NCI-H2196 (cell line): ENCODE results near the gene HOXA13.

Source experiments
- DNase-seq: peaks from one replicate; lab custom pipeline; 2025; ENCODE audit not compliant: unreplicated experiment; lab: John Stamatoyannopoulos, UW

HOXA13 gene

DNA sequence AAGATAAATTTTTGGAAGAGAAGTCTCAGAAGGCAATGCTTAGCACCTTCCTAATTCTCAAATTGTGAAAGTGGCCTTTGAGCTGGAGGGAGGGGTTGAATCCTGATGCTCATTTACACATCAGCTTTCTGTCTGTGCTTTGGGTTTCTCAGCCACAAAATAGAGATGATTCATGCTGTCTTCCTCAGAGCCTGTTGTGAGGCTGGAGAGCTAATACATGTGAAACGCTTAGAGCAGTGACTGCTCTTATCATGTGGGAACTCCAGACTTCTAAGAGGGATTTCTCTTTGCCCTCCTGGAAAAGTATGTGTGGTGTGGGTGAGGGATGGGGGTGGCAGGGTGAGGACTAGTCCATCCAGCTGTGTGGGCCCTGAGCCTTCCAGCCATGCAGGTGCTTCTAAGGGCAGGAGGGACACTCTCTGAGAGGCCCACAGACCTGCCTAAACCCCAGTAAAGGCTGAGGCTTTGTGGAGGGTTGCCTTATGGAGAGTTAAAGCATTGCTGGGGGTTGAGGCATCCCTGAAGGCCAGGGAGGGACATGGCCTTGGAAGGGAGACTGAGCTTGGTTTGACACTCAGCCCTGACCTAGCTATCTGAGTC is 37.9 kb upstream of the HOXA13 start:
- no peak for DNase-seq

DNA sequence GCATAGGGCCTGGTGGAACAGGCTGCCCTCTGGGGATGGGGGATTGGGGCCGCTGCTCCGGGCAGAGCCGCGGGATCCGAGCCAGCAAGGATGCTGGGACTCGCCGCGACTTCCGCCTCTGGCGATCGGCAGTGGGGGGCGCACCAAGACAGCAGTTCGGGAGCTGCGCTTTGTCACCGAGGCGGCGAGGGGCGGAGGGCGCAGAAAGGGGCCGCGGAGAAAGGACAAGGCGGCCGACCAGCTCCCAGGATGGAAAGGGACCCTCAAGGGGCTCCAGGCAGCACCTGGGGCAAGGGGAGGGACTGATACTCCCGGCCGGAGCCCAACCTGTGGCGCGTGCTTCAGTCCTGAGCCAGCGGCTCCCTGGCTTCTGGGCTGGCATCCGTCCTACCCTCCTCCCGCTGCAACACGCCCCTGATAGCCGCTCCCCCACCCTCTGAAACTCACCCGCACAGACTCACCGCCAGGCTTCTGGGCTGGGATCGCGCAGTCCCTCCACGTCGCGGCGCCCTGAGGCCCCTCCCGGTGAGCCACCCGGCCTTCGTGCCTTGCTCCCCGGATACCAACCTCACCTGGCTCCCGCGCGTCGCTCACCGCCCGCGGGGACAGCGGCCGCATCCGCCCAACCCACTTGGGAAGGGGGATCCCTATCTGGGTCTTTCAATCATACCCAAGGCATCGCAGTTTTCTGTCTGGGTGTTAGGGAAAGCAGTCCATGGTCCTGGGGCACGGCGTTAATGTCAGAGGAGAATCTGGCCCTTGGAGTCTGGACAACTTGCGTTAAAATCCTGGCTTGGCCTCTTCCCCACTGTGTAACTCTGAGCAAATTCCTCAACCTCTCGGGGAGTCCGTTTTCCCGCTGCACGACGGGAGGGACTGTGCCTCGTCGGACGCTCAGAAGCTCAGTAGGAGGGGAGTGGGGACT is 35.8 kb upstream of the HOXA13 start:
- DNase-seq: peak; percentile 36

DNA sequence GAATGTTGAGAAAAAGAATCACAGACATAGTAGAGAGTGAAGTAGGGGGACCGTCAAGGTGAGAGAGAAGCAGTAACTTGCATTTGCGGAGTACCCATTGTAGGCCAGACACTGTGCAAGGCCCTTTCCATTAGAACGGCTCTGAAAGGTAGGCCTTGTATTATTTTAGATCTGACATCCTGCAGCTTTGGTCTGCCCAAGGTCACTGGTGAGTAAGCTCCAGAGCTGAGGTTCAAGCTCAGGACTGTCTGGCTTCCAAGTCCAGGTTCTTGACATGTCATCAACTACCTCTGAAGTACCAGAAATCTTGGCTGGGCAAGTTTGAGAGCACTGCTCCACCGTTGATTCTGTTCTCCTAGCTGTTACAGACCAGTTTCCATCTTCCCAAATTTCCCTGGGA is 29.6 kb upstream of the HOXA13 start:
- no peak for DNase-seq

DNA sequence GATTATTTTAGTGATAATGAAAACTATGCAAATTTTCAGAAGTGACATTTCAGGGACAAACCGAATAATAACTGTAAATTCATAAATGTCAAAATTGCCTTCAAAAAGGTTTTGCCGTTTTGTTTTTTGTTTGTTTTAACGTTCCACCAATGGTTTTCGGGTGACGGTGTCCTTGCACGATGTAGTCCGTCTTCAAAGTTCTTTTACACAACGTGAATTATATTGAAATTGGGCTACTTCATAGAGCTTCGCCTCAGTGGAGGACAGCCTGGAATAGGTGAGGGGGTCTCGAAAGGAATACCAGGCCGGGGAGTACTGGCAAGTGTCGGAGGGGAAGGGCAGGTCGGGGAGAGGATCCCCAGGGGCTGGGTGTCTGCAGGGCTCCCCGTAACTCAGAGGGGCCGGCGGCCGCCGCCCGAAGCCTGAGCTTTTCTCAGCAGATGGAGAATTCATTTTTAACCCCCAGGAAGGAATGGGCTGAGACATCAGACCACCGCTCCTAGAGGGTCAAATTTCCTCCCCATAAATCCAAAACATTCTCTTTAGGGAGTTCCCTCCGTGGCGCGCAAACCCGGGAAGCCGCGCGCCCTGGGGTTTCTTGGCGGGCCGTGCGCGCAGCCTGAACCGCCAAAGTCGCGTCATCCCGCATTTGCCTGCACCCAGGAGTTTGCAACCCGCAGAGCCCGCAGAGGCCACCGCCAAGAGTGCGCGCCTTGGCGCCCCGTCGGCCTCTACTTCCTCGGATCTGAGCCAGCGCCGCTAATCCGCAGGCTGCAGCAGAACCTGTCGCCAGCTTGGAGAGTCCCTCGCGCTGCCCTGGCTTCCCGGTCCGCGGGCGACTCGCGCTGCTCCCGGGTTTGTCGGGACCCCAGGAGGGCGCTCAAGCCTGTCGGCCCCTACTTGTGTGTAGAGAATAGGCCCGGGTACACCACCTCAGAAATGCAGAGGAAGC is 25.4 kb upstream of the HOXA13 start:
- DNase-seq: no peak

DNA sequence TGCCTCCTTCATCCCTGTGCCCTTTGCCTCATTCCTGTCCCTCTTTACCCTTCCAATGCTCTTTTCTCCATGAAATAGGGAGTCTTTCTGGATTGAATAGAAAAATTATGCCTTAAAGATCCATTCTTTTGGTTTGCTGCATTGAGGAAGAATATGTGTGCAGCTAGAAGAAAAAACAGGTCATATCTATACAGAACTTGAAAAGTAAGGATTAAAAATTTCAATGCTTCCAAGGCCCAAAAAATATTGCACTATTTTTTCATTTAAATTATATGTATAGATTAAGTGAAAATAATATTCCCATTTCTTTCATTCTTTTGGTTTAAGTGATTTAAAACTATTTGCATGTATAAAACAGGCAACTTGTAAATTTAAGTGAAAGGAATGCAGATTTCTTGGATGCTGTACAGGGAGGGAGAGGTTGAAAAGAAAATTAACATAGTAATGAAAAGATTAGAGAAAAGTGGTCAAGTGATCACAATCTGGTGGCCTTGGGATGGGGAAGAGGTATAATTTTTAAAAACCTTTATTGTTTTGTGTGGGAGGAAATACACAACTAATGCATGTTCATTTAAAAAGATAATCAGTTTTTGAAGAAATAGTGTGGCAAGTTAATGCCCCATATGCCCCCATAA is 24.2 kb upstream of the HOXA13 start:
- no peak for DNase-seq

DNA sequence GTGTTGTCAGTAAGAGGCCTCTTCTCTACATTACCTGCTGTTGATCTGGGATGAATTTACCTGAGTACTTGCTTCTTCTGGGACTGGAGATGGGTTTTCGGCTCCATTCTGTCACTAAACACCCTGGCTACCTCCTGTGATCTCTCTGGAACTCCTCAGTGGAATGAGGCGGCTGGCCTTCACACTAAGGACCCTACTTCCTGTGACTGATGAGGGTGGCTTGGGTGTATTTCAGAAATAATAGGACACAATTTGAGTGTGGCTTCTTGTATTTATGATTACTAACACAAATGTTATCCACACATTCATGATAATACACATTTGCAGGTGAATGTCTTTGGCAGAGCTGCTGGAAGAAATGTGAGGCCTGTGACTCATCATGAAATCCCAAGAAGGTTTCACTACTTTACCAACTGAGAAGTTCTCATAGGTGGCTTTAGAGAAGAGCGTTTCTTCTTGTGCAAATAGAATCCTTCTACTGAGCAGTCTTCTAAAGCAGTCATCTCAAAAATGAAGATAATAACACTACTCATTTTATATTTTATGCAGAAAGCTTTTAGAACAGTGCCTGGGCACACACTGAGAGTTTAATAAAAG is 21.4 kb upstream of the HOXA13 start:
- no peak for DNase-seq

DNA sequence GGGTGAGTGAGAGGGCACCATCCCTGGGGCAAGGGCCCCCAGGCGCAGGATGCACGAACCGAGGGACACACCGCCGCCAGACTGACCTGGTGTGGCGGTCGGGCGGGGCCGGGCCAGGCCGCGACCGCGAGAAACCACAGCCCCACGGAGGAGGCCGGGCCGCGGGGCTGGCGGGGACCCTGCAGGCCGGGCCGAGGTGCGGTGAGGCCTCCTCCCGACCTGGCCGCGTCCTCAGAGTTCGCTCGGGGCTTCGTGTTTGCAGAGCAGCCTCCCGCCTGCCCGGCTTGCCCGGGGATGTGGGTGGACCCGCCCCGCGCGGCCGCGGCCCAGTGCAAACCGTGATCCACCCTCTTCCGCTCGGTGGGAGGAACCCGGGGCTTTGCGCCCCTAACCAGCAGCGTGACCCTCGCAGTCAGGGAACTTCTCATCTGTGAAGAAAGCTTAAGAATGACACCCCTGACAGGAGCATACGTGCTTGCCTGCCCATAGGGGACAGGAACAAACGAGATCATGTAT is 20.6 kb upstream of the HOXA13 start:
- DNase-seq: no peak

DNA sequence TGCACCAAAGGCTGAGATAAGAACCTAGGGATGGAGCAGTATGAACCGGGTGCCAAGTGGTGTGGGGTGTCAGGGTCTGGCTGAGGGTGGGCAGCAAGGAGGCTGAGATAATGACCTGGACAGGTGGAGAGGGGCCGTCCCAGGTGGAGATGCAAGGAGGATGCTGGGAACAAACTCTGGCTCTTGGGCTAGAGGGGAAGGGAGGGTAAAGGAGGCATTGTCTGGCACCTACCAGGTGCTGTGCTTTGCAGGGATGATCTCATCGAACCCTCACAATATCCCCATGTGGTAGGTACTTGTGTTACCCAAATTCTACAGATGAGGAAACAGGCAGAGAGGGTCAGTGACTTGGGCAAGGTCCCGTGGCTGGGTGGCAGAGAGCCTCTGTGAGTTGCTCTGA is 19.9 kb upstream of the HOXA13 start:
- no peak for DNase-seq

DNA sequence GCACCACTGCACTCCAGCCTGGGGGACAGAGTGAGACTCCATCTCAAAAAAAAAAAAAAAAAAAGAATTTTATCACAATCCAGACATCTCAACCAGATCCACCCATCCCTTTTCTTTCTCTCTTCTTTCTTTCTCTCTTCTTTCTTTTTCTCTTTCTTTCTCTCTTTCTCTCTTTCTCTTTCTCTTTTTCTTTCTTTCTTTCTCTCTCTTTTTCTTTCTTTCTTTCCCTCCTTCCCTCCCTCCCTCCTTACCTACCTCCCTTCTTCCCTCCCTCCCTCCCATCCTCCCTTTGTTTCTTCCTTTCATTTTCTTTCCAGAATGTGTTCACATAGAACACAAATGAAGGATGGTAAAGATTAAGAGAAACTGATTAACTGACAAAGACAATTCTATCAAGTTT is 18.1 kb upstream of the HOXA13 start:
- no peak for DNase-seq

DNA sequence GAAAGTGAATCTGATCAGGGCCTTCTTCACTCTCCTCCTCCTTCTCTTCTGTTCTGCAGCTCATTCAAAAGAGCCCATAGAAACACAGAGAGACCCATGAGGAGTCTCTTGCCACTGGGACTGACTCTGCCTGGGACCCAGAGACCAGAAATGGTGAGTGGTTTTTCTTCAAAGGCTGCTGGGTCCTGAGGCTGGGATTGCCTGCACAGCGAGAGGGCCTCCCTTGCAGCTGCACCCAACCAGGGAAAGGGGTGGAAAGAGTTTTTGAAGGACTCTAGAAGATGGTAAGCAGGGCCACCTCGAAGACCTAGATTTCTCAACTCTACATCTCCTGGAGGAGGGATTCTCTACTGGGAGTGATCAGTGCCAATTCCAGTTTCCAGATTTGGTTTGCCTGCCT is 15.5 kb upstream of the HOXA13 start:
- DNase-seq: no peak

DNA sequence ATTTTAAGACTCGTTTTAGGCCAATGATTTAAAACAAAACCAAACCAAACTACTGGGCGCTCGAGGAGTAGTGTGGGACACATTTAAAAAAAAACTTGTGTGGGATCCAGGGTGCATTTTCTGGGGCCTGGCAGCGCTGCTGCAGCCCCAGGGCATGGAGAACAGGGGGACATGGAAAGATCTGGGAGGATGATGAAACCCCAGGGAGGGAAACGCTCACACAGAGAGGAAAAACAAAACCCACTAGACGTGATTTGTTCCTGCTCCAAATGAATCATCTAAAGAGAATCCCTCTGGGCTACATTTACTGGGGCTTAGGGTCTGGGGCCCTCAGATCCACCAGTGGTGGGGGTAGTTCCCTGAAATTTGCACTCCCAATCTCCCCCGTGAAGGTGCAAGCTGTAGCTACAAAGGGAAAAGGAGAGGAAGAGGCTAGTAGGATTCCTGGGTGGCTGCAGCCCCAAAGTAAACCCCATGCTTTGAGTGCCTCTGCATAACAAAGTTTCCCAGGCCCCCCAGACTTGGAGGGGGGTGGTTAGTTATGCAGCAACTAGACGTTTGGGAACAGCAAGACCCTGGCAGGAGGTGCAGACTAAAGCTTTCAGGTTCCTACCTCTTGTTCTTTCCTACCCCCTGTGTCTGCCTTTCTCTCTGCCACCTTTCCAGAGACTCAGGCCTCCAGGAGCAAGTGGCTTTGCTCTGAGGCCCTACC is 14.5 kb upstream of the HOXA13 start:
- DNase-seq: no peak

DNA sequence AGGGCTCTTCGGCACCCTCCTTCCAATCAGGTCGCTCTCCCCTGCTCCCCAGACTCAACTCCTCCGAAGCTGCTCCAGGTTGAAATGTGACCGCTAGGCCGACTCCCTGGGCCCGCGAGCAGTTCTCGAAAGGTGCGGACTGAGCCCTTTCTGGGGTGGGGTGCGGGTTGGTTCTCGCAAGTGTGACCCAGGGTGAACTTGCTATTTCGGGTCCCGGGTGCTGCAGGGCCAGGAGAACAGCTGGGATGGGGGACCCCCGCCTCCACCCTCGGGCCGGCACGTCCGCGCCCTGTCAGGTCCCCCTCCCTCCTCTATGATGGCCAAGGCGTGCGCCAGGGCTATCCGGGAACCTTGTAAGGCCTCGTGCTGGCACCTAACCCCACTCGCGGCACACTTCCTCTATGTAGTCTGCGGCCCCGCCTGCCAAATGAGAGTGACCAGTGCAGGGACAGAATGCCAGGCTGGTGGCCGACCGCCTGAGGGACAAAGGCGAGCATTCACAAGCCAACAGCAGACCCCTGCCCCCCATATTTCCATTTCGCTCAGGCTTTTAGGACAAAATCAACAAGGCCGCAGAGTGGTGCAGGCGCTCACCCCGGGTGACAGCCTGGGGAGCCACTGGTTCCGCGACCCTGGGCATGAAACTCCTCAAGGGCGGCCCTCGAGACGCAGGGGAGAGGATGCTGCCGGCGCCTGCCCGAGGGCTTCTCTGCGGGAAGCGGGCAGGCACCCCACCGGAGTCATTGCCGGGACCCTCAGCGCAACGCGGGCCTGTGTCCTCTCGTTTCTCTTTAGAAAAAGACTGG is 13.7 kb upstream of the HOXA13 start:
- DNase-seq: no peak

DNA sequence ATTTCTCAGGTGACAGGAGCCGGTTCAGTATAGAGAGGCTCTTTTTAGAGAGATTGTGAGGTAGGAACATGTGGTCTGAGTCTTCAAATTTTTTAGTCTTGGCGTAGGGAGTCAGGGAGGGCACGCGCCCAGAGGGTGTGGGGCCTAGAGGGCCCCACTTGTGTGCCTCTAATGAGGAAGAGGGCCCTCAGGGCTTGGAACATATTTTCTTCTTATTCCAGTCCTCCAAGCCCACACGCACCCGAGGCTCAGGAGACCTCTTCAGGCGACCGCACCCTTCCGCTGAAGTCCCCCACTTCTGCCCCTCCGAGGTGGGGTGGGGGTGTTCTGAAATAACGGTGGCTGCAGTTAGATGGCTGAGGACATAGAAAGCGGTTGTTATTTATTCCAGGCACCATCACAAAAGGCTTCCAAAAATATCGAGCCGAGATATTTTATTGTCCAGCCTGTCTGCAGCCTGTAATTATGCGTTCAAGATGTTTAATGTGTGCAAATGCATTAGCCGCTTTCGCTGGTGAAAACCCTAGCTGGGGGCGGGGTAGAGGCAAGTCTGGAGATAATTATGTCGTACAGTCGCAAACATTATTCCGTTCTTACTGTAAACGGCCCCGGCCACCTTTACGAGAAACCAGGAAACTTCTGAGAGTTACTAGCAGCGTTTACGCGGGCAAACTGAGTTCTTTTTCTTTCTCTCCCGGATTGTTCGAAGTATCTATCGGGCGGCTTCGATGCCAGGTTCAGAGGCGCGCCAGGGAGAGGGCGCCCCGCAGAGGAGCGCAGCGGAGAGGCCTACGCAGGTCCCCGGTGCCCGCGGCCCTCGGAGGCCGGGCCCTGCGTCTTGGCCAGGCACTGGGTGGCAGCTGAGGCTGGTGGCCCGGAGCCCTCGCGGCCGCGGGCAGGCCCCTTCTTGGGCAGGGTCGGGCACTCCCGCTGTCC is 12.9 kb upstream of the HOXA13 start:
- DNase-seq: no peak

DNA sequence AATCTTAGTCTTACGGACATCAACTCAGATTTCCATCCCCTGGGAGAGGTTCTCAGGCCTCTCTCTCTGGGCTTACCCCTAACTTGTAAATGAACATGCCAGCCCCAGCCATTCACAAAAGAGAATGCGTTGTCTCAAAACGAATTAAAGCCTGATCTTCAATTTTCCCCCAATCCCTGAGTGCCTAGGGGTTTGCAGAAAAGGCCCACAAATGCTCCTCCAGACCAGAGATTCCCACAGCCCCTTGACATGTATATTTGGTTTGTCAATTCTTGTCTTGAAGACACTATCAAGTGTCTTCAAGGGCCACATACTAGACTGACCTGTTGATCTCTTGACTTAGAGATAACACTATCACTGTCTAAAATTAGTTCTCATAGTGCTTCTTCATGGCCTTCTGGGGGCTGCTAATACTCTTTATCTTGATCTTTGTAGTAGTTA is 11.9 kb upstream of the HOXA13 start:
- no peak for DNase-seq

DNA sequence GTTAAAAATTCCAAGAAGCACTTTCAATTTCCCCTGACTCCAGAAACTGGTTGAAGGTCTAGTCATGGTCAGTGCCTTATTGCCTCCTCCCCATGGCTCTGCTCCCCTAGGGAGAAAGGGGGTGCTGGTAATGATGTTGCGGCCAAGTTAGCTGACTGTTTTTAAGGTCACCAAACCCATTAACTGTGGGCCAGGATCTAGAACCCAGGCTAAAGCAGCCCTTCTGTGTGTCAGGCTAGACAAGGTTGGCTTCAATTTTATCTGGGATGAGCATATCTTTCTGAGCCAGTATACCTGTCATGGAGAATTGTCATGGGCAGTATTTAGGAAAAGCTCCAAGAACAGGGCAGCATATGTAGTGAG is 11.2 kb upstream of the HOXA13 start:
- no peak for DNase-seq

DNA sequence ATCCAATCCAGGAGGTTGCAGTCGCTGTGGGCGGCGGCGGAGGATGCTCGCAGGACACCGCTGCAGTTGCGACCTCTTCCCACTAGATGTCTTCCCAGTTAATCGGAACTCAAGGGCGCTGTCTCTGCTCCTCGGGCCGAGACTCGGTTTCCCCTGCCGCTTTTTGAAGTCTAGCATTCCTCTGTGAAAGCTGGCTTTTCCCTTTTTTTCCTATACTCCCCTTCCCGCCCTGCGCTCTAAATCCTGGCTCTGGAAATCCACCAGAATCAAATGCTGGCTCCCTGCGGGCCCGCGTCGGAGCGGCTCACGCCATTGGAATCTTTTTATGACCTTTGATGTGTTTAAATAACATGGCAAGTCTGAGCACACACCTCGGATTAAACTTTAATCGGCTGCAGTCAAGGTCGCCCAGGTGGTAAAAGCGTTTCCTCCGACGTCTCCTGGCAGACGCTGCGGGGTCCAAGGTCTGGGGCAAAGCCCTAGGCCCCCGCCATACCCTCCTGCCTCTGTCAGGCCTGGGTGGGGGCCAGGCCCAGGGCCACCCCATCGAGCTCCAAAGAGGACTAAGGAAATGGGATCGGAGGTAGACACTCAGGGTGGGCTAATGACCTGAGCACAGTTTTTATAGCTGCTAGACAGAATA is 10.7 kb upstream of the HOXA13 start:
- DNase-seq: peak; percentile 14

DNA sequence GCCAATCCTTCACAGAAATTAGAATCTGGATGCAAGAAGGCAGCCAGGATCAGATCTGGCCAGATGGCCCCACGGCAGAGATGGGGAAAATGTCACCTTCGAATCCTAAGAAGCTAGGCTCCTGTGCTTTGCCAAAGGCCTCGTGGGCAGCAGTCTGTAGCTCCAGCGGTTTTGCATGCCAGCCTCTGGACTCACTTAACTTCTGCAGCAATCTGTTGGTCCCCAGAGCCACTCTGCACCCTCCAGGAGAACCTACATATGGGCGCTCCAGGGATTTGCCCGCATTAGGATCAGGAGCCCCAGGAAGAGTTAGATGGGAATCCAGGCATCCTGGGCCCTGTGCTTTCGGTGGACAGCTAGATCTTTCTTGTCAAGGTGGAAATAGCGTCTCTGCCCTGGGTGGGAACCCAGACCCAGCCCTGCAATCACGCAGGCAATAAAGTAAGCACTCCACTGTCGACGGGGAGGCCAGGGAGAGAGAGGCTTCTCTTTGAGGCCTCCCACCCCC is 10.1 kb upstream of the HOXA13 start:
- DNase-seq: no peak
